Endometrial microvascular endothelial cells (primary cell): Measurements from ENCODE around the gene ISG15. TPM values are rescaled to one million over a fixed set of nuclear protein-coding genes. Genes with fewer than 3 reads are reported as not detected.
"Not testable (repeated sequence)": the region's sequence is repeated elsewhere in the genome, so short reads cannot be mapped to it uniquely, and the experiment has no call there.

ENCODE experiments used
- in situ Hi-C: cut with HindIII; loops from 2 replicates; pipeline ENCODE4 v1.10.0; 2017; ENCODE audit warnings: low sequenced_read_pairs, low pct_unique_long_range_greater_than_20kb; ENCODE audit errors: inconsistent ontology term
- total RNA-seq: library from RNA; depleted of rRNA; stranded (reverse); fragments of >200 nt; gene quantifications from one replicate; pipeline ENCODE4 v1.2.3, GENCODE V29; 2015; ENCODE audit errors: inconsistent ontology term

The ISG15 gene
- total RNA-seq, 1 donor from 2014 or later: 303 TPM

DNA sequence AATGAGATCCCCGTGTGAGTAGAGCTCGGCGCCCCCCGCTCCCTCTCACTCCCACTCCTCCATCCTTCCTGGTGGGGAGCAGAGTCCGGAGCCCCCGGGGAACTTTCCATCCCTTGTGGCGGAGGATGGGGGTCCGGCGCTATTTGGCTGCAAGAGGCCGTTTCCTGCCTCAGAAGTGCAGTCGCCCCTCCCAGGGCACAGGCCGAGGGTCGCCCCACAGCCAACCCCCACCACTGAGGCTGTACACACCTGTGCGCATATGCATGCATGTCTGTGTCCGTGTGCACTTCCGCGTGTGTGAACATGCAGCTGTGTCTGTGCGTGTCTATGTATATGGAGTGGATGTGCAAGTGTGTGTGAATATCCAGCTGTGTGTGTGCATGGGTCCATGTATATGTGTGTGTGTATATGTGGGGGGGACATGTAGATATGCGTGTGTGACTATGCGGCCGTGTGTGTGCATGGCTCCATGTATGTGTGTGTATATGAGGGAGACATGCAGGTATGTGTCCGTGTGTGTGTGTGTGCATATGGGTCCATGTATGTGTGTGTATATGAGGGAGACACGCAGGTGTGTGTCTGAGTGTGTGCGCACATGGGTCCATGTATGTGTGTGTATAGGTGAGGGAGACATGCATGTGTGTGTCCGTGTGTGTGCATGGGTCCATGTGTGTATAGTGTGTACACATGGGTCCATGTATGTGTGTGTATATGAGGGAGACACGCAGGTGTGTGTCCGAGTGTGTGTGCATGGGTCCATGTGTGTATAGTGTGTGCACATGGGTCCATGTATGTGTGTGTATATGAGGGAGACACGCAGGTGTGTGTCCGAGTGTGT lies 38.9 kb downstream of the ISG15 start:
- in situ Hi-C loops: no loop called here

DNA sequence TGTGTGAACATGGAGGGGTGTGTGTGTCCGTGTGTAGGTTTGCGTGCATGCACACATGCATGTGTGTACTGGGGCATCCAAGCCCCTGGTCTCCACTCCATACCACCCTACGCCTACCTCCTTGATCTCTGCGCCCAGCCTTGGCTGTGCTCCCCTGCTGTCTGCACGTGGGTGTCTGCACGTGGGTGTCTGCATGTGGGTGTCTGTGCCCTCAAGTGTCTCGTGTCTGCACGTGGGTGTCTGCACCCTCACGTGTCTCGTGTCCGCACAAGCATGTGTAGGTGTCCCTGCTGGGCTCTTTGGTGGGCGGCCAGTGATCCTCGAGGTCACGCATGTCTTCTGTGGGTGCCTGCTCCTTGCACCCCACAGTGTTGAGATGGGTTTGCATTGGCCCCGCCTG lies 39.7 kb downstream of the ISG15 start:
- in situ Hi-C loops: no loop called here

DNA sequence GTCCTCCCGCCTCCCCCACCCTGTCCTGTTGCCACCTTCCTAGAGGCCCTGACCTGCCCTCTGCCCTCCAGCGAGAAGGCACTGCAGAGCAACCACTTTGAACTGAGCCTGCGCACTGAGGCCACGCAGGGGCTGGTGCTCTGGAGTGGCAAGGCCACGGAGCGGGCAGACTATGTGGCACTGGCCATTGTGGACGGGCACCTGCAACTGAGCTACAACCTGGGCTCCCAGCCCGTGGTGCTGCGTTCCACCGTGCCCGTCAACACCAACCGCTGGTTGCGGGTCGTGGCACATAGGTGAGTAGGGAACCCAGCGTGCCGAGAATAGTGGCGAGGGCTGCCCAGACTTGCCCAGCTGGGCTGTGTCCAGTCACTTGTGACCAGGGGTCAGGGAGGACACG lies 40.4 kb downstream of the ISG15 start:
- in situ Hi-C loops: no loop called here

DNA sequence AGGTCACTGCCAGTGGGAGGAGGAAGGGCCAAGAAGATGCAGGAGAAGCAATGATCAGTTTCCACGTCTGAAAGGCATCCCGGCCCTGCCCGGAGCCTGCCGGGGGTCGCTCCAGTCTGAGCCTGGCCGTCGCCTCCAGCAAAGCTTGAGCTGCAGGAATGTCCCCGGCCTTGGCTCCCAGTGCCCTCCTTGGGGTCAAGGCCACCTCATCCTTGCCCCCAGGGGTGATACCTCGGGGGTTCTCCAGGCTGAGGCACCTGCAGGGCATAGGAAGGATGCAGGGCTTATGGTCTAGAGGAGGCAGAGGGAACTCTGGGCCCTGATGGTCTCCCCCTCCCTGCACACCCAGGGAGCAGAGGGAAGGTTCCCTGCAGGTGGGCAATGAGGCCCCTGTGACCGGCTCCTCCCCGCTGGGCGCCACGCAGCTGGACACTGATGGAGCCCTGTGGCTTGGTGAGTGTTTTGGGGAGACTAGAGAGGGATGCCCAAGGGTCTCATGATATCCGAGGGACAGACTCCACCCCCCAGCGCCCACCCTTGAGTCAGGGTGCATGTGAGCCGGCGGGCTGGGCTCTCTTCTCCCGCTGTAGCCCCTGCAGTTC lies 40.9 kb downstream of the ISG15 start:
- in situ Hi-C loops: no loop called here

DNA sequence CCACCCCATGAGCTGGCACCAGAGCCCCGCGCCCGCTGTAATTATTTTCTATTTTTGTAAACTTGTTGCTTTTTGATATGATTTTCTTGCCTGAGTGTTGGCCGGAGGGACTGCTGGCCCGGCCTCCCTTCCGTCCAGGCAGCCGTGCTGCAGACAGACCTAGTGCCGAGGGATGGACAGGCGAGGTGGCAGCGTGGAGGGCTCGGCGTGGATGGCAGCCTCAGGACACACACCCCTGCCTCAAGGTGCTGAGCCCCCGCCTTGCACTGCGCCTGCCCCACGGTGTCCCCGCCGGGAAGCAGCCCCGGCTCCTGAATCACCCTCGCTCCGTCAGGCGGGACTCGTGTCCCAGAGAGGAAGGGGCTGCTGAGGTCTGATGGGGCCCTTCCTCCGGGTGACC lies 41.7 kb downstream of the ISG15 start:
- in situ Hi-C loops: no loop called here

DNA sequence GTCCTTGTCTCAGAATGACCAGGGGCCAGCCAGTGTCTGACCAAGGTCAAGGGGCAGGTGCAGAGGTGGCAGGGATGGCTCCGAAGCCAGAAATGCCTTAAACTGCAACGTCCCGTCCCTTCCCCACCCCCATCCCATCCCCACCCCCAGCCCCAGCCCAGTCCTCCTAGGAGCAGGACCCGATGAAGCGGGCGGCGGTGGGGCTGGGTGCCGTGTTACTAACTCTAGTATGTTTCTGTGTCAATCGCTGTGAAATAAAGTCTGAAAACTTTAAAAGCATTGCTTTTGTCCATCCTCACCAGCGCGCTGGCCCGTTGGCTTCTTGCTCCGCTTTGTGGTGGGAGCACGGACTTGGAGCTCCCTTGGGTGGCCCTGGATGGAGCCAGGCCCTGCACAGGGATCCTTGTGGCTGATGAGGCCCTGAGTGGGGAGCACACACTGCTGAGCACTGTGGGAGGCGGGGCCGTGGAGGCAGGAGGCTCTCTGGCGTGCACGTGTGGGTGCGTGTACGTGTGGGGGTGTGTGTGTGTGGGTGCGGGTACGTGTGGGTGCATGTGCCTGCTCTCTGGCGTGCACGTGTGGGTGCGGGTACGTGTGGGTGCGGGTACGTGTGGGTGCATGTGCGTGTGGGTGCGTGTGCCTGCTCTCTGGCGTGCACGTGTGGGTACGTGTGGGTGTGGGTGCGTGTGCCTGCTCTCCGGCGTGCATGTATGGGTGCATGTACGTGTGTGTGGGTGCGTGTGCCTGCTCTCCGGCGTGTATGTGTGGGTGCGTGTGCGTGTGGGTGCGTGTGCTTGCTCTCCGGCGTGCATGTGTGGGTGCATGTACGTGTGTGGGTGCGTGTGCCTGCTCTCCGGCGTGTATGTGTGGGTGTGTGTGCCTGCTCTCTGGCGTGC lies 42.8 kb downstream of the ISG15 start:
- in situ Hi-C loops: no loop called here

DNA sequence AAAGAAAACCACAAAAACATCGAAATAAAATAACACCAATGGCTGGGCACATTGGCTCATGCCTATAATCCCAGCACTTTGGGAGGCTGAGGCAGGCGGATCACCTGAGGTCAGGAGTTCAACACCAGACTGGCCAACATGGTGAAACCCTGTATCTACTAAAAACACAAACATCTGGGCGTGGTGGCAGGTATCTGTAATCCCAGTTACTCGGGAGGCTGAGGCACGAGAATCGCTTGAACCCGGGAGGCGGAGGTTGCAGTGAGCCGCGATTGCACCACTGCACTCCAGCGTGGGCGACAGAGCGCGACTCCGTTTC lies 44.4 kb downstream of the ISG15 start:
- in situ Hi-C loops: not testable (repeated sequence)

DNA sequence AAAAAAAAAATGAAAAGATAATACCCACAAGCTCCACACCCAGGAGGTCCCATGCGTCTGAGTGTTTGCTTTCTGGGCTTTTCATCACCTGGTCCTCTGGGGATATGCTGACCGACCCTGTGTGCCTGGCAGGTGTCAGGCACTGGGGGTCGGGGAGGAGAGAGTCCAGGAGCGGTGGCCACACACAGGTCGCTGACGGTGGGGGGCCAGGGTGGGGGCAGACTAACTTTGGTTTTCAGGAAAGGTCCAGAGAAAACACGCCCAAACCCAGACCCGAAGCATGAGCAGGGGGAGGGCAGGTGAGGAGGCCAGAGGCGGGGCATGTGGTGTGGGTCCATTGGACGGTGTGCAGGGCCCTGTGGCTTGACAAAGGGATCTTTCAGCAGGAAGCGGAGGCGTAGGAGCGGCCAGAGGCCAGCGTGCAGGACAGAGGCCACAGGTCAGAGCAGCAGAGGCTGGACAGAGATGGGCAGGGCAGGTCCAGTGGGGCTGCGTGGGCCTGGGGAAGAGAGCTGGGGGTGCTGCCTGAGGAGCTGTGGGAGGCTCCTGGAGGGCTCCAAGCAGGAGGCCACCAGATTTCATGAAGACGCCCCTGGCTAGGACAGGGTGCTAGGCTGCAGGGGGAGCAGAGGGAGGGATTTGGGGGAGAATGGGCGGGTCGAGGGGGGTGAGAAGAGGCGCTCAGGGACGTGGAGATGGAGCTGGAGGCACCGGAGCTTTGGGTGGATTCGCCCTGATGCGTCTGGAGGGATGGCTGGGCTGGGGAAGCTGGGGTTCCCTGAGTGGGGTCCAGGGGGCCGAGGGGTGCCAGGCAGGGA lies 45.0 kb downstream of the ISG15 start:
- in situ Hi-C loops: no loop called here

DNA sequence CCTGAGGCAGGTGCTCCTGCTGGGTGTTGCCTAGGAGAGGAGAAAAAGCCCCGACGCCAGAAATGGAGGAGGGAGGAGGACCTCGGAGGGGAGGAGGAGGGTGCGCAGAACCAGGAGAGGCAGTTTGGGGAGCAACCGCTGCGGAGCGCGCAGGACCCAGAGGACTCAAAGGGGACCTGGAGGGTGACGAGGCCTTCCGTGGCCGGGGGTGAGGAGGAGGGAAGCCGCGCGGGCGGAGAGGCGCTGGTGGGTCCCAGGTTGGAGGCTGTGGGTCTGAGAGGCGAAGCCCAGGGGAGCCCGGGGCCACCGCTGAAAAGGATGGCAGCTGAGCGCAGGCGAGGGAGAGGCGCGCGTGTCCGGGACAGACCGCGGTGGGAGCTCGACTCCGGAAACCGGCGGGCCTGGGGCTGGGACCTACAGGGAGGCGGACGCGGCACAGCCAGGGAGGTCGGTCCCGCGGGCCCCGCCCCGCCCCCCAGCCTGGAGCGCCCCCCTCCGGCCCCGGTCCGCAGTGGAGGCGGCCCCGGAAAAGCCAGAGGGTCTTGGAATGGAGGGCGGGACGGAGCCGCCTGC lies 45.7 kb downstream of the ISG15 start:
- in situ Hi-C loops: no loop called here

DNA sequence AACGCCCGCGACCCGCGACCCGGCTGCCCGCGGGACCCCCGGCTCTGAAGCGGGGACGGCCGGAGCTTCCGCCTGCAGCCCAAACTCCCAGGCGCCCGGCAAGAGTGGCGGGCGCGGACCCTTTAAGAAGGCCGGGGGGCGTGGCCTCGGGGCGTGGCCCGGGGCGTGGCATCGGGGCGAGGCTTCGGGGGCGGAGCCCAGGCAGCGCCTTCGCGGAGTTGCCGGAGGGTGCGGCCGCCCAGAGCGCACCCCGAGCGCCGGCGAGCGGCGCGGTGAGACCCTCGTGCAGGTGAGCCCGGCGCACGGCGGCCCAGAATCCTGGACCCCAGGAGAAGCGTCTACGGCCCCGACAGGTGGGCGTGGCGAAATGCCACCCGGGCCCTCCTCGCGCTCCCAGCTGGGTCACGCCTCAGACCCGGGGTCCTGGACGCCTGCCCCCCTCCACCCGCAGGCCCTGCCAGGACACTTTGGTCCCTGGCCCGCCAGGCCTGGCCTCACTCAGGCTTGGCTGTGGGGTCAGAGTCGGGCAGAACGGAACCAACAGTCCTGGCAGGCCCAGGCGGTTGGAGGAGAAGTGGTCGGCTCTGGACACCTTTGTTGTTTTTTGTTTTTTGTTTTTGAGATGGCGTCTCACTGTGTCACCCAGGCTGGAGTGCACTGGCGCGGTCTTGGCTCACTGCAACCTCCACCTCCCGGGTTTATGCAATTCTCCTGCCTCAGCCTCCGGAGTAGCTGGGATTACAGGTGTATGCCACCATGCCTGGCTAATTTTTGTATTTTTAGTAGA lies 46.4 kb downstream of the ISG15 start:
- in situ Hi-C loops: no loop called here

DNA sequence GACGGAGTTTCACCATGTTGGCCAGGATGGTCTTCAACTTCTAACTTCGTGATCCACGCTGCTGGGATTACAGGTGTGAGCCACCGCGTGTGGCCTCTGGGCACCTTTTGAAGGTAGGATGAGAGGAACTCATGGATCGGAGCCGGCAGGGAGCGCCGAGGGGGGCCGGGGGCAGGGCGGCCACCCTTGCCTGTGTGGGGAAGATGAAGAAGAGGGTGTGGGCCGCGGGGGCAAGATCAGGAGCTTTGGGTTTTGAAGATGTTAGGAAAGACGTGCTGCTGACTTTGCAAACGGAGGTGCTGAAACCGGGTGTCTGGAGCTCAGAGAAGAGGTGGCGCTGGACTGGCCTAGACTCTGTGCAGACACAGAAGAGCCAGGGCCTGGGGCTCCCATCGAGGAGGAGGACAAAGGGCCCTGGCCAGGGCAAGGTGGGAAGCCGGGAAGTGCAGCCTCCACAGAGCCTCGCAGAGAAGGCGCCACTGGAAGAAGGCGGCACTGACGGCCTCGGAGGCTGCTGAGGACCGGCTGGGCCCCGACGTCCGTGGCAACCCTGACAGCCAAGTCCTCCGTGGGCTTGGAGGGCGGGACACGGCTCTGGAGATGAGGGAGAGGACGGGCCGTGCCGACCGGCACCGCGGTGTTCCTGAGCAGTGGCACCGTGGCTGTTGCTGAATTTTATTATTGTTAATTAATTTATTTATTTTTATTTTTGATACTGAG lies 47.1 kb downstream of the ISG15 start:
- in situ Hi-C loops: no loop called here

DNA sequence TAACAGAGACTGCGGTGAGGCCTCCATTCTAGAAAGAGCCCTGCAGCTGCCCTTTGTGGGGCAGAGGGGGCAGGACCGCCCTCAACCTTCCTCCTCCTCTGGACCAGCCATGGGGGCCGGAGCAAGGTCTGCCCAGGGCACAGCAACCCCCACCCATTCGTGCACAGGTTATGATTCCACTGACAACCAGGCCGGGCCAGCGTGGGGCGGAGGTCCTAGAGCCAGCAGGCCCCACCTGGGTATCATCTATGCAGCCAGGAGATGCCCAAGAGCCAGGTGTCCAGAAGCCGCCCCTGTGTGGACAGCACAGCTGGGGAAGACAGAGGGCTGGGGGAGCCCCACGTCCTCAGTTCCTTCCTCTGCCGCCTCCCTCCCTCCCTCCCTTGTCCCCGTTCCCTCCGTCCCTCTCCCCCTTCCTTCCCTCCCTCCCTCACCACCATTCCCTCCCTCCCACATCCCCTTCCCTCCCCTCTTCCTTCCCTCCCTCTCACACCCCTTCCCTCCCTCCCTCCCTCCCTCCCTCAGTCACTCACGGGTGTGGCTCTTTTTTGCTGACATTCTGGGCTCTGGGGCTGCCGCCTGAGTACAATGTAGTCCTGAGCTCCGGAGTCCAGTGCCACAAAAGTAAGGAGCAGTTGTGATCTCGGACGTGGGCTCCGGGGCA lies 48.5 kb downstream of the ISG15 start:
- in situ Hi-C loops: no loop called here

DNA sequence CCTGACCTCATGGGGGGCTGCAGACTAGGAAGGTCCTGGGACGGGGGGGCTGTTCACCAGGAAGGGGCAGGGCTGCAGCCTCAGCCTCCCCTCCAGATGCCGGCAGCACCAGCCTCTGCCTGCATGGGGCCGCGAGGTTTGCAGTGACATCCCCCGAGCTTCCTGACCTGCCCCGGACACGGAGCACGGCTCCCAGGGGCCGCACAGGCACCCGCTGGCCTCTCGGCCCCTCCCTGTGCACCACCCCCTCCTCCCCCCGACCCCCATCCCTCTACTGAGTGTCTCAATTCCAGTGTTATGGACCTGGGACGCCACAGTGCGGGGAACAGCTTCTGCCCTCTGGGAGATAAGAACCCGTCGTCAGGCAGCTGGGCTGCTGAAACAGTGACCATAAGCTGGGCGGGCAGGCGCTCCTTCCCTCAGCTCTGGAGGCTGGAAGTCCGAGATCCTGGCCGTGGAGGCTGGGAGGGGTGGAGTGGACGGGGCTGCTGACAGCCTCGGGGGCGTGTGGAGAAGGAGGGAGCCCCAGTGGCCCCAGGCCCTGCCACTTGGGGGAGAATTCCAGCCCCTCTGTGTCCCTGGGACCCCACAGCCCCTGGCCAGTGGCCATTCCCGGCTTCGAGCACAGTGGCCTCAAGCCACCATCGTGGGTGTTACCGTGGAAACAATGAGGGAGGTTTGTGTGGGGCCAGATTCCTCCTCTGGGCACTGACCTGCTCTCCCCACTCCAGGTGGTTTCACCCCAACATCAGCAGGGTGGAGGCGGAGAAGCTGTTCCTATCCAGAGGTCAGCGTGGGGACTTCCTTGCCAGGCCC lies 49.3 kb downstream of the ISG15 start:
- in situ Hi-C loops: no loop called here

DNA sequence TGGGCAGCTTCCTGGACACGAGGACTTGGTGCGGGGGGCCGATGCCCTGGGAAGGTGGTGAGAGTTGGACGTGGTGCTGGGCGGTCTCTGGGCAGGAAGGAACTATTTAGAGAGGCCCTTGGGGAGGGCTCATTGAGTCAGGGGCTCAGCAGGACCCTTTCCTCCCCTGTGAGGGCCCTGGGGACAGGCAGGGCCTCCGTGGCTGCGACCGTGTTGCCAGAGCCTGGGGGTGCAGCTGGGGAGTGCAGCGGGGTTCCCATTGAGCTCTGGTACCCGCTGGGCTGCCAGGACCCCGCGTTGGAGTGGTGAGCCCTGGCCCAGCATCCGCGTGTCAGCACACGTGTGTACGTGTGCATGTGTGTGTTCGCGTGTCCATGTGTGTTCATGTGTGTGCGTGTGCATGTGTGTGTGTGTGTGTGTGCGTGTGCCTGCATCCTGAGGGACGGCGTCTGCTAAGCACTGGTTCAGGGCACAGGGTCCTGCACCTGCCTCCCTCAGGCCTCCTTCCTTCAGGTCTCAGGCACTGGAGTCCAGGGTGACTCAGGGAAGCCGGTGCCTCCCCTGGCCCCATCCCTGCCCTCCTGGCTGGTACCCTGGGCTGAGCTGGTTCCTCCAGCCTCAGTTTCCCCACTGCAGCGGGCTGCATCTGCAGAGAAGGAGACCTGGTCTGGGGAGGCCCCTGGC lies 50.1 kb downstream of the ISG15 start:
- in situ Hi-C loops: no loop called here
